SK-N-SH treated with all-trans-retinoic acid at 6 μM for 48 hours (cell line): ENCODE results near the gene PCSK5.

ENCODE experiments used
- ATAC-seq: fragments of 200-7000 bp; cut with Tn5 transposase; 3 replicates; pipeline ENCODE4 v1.9.1; 2020; ENCODE audit warnings: mild to moderate bottlenecking, moderate library complexity
- ARNTL ChIP-seq: fragments of 450-650 bp; formaldehyde crosslinking; IDR thresholded peaks from 2 replicates; pipeline ENCODE4 v1.5.0; 2020; ENCODE audit warnings: low read depth, mild to moderate bottlenecking, moderate library complexity, borderline replicate concordance
- BACH2 ChIP-seq: fragments of 250-450 bp; sonication (Bioruptor Pico); IDR thresholded peaks from 2 replicates; pipeline ENCODE4 v1.9.0; 2021; ENCODE audit warnings: mild to moderate bottlenecking, borderline replicate concordance
- CREB5 ChIP-seq: fragments of 250-450 bp; sonication (Bioruptor Pico); IDR thresholded peaks from 2 replicates; pipeline ENCODE4 v1.5.1; 2020; ENCODE audit warnings: low read depth, mild to moderate bottlenecking, moderate library complexity
- CSDC2 ChIP-seq: fragments of 250-450 bp; sonication (Bioruptor Pico); IDR thresholded peaks from 2 replicates; pipeline ENCODE4 v1.5.0; 2020; ENCODE audit warnings: mild to moderate bottlenecking, moderate library complexity
- CSRNP3 ChIP-seq: fragments of 250-450 bp; sonication (Bioruptor Pico); IDR thresholded peaks from 2 replicates; pipeline ENCODE4 v1.5.1; 2021; ENCODE audit warnings: mild to moderate bottlenecking, moderate library complexity
- GLIS3 ChIP-seq: fragments of 250-450 bp; sonication (Bioruptor Pico); IDR thresholded peaks from 2 replicates; pipeline ENCODE4 v1.5.0; 2020; ENCODE audit warnings: mild to moderate bottlenecking, moderate library complexity
- ISL1 ChIP-seq: fragments of 250-450 bp; sonication (Bioruptor Pico); IDR thresholded peaks from 2 replicates; pipeline ENCODE4 v2.1.2; 2022; ENCODE audit warnings: mild to moderate bottlenecking, moderate library complexity
- PATZ1 ChIP-seq: fragments of 250-450 bp; sonication (Bioruptor Pico); IDR thresholded peaks from 2 replicates; pipeline ENCODE4 v1.8.0; 2020; ENCODE audit warnings: mild to moderate bottlenecking, moderate library complexity, borderline replicate concordance
- PPARA ChIP-seq: fragments of 250-450 bp; sonication (Bioruptor Pico); IDR thresholded peaks from 2 replicates; pipeline ENCODE4 v1.5.0; 2020; ENCODE audit warnings: mild to moderate bottlenecking, borderline replicate concordance
- RARB ChIP-seq: fragments of 250-450 bp; sonication (Bioruptor Pico); IDR thresholded peaks from 2 replicates; pipeline ENCODE4 v1.8.0; 2021; ENCODE audit warnings: mild to moderate bottlenecking, moderate library complexity
- SNAI2 ChIP-seq: fragments of 250-450 bp; sonication (Bioruptor Pico); IDR thresholded peaks from 2 replicates; pipeline ENCODE4 v1.5.0; 2020; ENCODE audit warnings: mild to moderate bottlenecking, moderate library complexity
- TCF4 ChIP-seq: fragments of 250-450 bp; sonication (Bioruptor Pico); IDR thresholded peaks from 2 replicates; pipeline ENCODE4 v1.8.0; 2021; ENCODE audit warnings: mild to moderate bottlenecking, moderate library complexity, borderline replicate concordance
- TOX ChIP-seq: fragments of 250-450 bp; sonication (Bioruptor Pico); IDR thresholded peaks from 2 replicates; pipeline ENCODE4 v1.8.0; 2021; ENCODE audit warnings: mild to moderate bottlenecking, moderate library complexity, borderline replicate concordance
- ZC3H10 ChIP-seq: fragments of 250-450 bp; sonication (Bioruptor Pico); IDR thresholded peaks from 2 replicates; pipeline ENCODE4 v1.5.1; 2021; ENCODE audit warnings: mild to moderate bottlenecking, moderate library complexity
- ZFP3 ChIP-seq: fragments of 250-450 bp; sonication (Bioruptor Pico); IDR thresholded peaks from 2 replicates; pipeline ENCODE4 v1.5.0; 2020; ENCODE audit warnings: mild to moderate bottlenecking, moderate library complexity
- ZNF70 ChIP-seq: fragments of 450-650 bp; formaldehyde crosslinking; IDR thresholded peaks from 2 replicates; pipeline ENCODE4 v1.5.0; 2020; ENCODE audit warnings: mild to moderate bottlenecking, moderate library complexity
- ZNF8 ChIP-seq: fragments of 450-650 bp; formaldehyde crosslinking; IDR thresholded peaks from 2 replicates; pipeline ENCODE4 v1.5.0; 2020; ENCODE audit warnings: mild to moderate bottlenecking, moderate library complexity
- TF ChIP-seq, protein P1 (sequence below): fragments of 250-450 bp; sonication (Bioruptor Pico); IDR thresholded peaks from 2 replicates; pipeline ENCODE4 v1.8.0; 2021; ENCODE audit warnings: low read depth, mild to moderate bottlenecking, moderate library complexity, borderline replicate concordance
- TF ChIP-seq, protein P2 (sequence below): fragments of 250-450 bp; sonication (Bioruptor Pico); IDR thresholded peaks from 2 replicates; pipeline ENCODE4 v1.5.0; 2020; ENCODE audit warnings: mild to moderate bottlenecking, moderate library complexity

Gene PCSK5

GRCh38 chr9:75876999-75877640 is 13.4 kb upstream of the PCSK5 start:
- no peak for TF ChIP-seq CSRNP3
- no peak for TF ChIP-seq ARNTL (CRISPR knock-in tag)
- TF ChIP-seq SNAI2 (CRISPR knock-in tag), result no peak
- TF ChIP-seq, protein P1, sequence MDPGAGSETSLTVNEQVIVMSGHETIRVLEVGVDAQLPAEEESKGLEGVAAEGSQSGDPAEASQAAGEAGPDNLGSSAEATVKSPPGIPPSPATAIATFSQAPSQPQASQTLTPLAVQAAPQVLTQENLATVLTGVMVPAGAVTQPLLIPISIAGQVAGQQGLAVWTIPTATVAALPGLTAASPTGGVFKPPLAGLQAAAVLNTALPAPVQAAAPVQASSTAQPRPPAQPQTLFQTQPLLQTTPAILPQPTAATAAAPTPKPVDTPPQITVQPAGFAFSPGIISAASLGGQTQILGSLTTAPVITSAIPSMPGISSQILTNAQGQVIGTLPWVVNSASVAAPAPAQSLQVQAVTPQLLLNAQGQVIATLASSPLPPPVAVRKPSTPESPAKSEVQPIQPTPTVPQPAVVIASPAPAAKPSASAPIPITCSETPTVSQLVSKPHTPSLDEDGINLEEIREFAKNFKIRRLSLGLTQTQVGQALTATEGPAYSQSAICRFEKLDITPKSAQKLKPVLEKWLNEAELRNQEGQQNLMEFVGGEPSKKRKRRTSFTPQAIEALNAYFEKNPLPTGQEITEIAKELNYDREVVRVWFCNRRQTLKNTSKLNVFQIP (CRISPR knock-in tag), result no peak
- TF ChIP-seq CSDC2, result no peak
- TF ChIP-seq TOX (CRISPR knock-in tag), result no peak
- TF ChIP-seq ISL1 (CRISPR knock-in tag), result no peak
- TF ChIP-seq ZC3H10, result no peak
- TF ChIP-seq ZNF70 (CRISPR knock-in tag), result no peak
- no peak for ATAC-seq

DNA sequence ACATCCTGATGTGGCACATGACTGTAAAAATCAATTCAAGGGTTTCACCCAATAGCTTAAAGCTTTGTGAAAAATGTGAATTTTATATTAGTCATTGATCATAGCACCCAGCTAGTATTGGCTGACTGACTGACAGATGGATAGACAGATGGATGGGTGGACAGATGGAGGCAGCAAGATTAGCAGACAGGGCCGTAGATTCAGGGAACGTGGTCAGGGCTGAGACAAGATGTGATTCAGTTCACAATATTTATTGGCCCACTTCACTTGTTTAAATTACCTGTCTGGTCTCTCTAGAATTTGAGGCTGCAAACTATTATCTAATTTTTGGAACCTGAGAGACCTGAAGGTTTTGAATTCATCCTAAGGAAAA is 12.0 kb upstream of the PCSK5 start:
- no peak for TF ChIP-seq ZNF70 (CRISPR knock-in tag)
- no peak for TF ChIP-seq ZNF8 (CRISPR knock-in tag)
- no peak for TF ChIP-seq PPARA (CRISPR knock-in tag)
- TF ChIP-seq, protein P1 (CRISPR knock-in tag), result no peak
- TF ChIP-seq TCF4 (CRISPR knock-in tag), result no peak
- no peak for TF ChIP-seq CSDC2
- TF ChIP-seq ISL1 (CRISPR knock-in tag), result no peak
- TF ChIP-seq GLIS3, result no peak
- no peak for TF ChIP-seq CSRNP3
- TF ChIP-seq BACH2 (CRISPR knock-in tag), result no peak
- ATAC-seq, result no peak

DNA sequence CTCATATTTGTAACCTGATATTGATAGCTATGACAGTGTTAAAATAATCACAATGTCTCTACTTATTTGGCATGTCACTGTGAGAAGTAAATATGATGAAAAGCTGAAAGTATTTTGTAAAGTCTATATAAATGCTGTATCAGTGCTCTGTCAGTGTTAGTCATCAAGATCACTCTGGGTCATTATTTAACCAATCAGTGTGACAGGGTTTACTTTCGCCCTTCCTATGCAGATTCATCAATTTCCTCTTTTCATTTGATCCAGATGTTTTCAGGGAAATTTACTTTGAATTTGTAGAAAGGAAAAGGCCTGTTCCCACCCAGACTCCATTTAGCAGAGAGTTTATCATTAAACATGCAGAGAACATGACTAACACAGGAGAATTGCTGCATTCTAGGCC is 9.9 kb upstream of the PCSK5 start:
- no peak for ATAC-seq
- no peak for TF ChIP-seq ZNF70 (CRISPR knock-in tag)
- TF ChIP-seq, protein P1 (CRISPR knock-in tag), result no peak
- no peak for TF ChIP-seq ZNF8 (CRISPR knock-in tag)
- TF ChIP-seq ZFP3 (CRISPR knock-in tag), result no peak
- TF ChIP-seq, protein P2, sequence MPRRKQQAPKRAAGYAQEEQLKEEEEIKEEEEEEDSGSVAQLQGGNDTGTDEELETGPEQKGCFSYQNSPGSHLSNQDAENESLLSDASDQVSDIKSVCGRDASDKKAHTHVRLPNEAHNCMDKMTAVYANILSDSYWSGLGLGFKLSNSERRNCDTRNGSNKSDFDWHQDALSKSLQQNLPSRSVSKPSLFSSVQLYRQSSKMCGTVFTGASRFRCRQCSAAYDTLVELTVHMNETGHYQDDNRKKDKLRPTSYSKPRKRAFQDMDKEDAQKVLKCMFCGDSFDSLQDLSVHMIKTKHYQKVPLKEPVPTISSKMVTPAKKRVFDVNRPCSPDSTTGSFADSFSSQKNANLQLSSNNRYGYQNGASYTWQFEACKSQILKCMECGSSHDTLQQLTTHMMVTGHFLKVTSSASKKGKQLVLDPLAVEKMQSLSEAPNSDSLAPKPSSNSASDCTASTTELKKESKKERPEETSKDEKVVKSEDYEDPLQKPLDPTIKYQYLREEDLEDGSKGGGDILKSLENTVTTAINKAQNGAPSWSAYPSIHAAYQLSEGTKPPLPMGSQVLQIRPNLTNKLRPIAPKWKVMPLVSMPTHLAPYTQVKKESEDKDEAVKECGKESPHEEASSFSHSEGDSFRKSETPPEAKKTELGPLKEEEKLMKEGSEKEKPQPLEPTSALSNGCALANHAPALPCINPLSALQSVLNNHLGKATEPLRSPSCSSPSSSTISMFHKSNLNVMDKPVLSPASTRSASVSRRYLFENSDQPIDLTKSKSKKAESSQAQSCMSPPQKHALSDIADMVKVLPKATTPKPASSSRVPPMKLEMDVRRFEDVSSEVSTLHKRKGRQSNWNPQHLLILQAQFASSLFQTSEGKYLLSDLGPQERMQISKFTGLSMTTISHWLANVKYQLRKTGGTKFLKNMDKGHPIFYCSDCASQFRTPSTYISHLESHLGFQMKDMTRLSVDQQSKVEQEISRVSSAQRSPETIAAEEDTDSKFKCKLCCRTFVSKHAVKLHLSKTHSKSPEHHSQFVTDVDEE (CRISPR knock-in tag), result no peak
- TF ChIP-seq CSDC2, result no peak
- no peak for TF ChIP-seq ZC3H10
- TF ChIP-seq PATZ1 (CRISPR knock-in tag), result no peak
- no peak for TF ChIP-seq CREB5 (CRISPR knock-in tag)
- TF ChIP-seq RARB (CRISPR knock-in tag), result no peak
- no peak for TF ChIP-seq CSRNP3
- no peak for TF ChIP-seq BACH2 (CRISPR knock-in tag)
- no peak for TF ChIP-seq ARNTL (CRISPR knock-in tag)
- no peak for TF ChIP-seq ISL1 (CRISPR knock-in tag)
